Placental epithelial cell (primary cell): ENCODE measurements around the gene CHKA. TPM values are rescaled to one million over a fixed set of nuclear protein-coding genes. Genes with fewer than 3 reads are reported as not detected.

ENCODE experiments used
- small RNA-seq: library from RNA; depleted of rRNA; stranded (forward); fragments of <200 nt; gene quantifications from one replicate; pipeline ENCODE3, GENCODE V24; 2012
- total RNA-seq: library from RNA; depleted of rRNA; stranded (reverse); fragments of >200 nt; gene quantifications from 2 replicates; pipeline ENCODE4 v1.2.3, GENCODE V29; 2012

The CHKA gene
- total RNA-seq = 8.6 and 14.9 TPM in 2 replicates

GRCh38 chr11:68121067-68121899 is at the start of gene CHKA:
Gene CHKA, minus strand, starts transcription at chr11:68121388. Its CDS starts 211 bp downstream, at chr11:68121177.

GRCh38 chr11:68038718-68039525 is 82.3 kb downstream of the CHKA start, which contains the start of gene TCIRG1:
Gene TCIRG1, plus strand, starts transcription at chr11:68039025. Its CDS starts 2,247 bp downstream, at chr11:68041272.

GRCh38 chr11:68030318-68031143 is 90.7 kb downstream of the CHKA start, which contains the start of gene NDUFS8:
Gene NDUFS8, plus strand, starts transcription at chr11:68030681. Its CDS starts 1,471 bp downstream, at chr11:68032152.

GRCh38 chr11:68010090-68011041 is 110.8 kb downstream of the CHKA start, which contains the start of gene ALDH3B1:
Gene ALDH3B1, plus strand, starts transcription at chr11:68010327. Its CDS starts 4,971 bp downstream, at chr11:68015298.

GRCh38 chr11:68003846-68004550 is 117.2 kb downstream of the CHKA start, which contains the start of gene UNC93B1:
Gene UNC93B1, minus strand, starts transcription at chr11:68004097. Its CDS starts 54 bp downstream, at chr11:68004043.

Small RNA genes lying within 50 kb of the gene (small RNA-seq; reads per million reads assigned to genes)
- gene MIR6753 = not detected

Other genes with a start within 250 kb of the CHKA start
- 31.8 and 32.5 TPM in 2 replicates for gene UNC93B1, start 117.3 kb downstream of the CHKA start, total RNA-seq
- 28.6 and 35.3 TPM in 2 replicates for gene ALDH3B1, start 111.1 kb downstream of the CHKA start, total RNA-seq
- 67.1 and 114 TPM in 2 replicates for gene NDUFS8, start 90.7 kb downstream of the CHKA start, total RNA-seq
- gene TCIRG1, start 82.4 kb downstream of the CHKA start, total RNA-seq = 139 and 143 TPM in 2 replicates
- gene KMT5B, start 91.9 kb upstream of the CHKA start, total RNA-seq = 29.5 and 42.8 TPM in 2 replicates
- gene C11orf24, start 150.6 kb upstream of the CHKA start, total RNA-seq = 17.7 and 31.7 TPM in 2 replicates
- gene LRP5, start 191.2 kb upstream of the CHKA start, total RNA-seq = 9.4 and 42.1 TPM in 2 replicates